Cerebellar cortex (tissue), 1 donor: ENCODE data around the gene GPT2.

Experiments used
- DNase-seq: peaks from one replicate; pipeline ENCODE4 v3.0.0-alpha.2; 2015; ENCODE audit warnings: low spot score

Gene GPT2, protein sequence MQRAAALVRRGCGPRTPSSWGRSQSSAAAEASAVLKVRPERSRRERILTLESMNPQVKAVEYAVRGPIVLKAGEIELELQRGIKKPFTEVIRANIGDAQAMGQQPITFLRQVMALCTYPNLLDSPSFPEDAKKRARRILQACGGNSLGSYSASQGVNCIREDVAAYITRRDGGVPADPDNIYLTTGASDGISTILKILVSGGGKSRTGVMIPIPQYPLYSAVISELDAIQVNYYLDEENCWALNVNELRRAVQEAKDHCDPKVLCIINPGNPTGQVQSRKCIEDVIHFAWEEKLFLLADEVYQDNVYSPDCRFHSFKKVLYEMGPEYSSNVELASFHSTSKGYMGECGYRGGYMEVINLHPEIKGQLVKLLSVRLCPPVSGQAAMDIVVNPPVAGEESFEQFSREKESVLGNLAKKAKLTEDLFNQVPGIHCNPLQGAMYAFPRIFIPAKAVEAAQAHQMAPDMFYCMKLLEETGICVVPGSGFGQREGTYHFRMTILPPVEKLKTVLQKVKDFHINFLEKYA

GRCh38 chr16:46883690-46884512 is at the start of gene GPT2:
TSS of gene GPT2 (plus strand) at chr16:46884362. CDS start at chr16:46884716, 354 bp downstream.
- peak; percentile 97 for DNase-seq

- DNase-seq: no peak
These were observed 47.3 kb upstream of the GPT2 start for GRCh38 chr16:46836534-46837530.

DNA sequence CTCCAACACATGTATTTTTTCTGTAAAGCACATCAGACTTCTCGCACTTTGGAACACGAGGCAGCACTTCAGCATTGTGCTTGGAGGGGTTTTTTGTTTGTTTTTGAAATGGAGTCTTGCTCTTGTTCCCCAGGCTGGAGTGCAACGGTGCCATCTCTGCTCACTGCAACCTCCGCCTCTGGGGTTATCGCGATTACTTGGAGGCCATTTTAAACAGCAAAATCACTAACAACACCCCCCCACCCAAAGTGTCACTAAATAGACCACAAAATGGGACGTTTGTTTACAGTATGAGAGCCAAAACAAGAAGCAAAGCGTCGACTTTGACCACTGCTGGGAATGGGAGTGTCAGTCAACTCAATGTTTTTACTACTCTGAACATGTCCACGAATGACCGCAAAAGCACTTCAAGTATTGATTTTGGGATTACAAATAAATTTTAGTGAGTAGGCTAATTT is 44.1 kb upstream of the GPT2 start:
- DNase-seq: no peak

- no peak for DNase-seq
These were observed 41.8 kb upstream of the GPT2 start for GRCh38 chr16:46842192-46842895.

DNA sequence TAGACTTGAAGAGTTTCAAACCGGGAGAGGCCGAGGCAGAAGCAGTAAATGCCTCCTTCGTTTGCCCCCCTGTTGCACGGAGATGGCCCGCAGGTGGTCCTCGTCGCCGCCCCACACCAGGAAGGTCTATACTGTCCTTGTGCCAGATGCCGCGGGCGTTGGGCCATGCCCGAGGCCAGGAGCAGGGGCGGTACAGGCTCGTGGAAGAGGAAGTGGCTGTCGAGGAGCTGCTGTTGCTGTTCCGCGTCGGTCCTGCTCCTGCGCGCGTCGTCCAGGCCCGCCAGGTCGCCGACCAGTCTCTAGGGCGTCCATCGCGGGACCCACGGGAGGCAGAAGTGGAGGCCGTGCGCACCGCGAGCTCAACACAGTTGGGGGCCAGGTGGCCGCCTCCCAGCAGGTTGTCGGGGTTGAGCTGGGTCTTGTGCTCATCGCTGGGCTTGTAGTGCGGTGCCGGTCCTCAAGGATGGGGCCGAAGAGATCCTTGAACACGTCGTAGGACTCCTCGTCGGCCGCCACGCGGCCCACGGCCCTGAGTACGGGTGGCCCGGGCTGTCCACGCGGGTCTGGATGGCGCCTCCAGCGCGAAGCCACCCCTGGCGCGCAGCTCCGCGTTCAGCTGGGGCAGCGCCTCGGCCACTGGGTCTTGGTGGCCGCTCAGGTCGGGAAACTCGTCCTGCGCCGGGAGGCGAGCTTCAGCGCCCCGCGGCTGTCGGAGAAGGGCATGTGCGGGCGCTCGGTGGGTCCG is 40.1 kb upstream of the GPT2 start:
- DNase-seq: no peak

DNA sequence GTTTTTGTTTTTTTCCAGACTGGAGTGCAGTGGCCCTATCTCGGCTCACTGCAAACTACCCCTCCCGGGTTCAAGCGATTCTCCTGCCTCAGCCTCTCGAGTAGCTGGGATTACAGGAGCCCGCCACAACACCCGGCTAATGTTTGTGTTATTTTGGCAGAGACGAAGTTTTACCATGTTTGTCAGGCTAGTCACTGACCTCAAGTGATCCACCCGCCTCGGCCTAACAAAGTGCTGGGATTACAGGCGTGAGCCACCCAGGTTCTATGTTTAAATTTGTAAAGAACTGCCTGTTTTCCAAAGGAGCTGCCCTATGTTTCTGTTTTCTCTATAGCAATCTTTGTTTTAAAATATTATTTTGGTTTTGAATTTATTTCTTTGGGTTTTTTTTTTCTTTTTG is 39.4 kb upstream of the GPT2 start:
- DNase-seq: no peak

- no peak for DNase-seq
These were observed 38.2 kb upstream of the GPT2 start for GRCh38 chr16:46845952-46846351.

GRCh38 chr16:46848768-46849764 is 35.1 kb upstream of the GPT2 start:
- no peak for DNase-seq

DNA sequence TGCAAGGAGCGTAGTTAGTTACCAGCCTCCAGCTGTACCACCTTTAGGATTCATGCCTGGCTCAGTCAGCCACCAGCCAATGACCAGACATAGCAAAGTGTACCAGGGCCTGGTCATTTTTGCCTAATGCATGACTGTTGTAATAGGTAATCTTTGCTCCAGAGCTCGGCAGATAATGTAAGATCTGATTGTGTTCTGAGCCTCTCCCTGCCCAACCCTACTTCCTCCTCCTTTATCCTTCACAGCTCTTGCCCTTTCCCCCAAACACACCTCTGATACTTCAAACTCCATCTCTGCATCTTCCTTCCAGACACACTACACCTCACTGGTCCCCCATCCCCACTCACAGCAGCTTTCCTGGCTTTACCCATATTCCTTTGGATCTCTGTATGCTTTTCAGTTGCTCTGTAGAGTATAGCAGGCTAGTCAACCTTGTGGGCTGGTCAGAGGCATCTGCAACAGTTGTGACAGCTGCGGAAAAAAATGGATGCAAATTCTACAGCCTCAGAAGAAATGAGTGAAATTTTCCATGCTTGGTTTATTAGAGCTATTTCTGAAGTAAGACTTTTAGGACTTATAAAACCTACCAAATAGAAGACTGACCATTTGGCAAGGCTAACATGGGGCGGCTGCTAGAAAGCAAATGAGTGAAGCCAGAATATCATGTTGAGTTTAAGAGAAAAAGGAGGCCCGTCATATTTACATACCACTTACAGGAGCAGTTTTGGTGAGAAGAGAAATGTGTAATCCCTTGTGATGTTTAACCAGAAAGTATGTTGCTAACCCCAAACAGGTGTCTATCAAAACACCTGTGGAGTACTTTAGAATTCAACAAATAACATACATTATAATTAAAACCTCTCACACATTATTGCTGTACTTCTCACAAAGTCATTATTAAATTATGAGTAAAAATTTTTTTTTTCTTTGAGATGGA is 33.3 kb upstream of the GPT2 start:
- no peak for DNase-seq

GRCh38 chr16:46852130-46852529 is 32.0 kb upstream of the GPT2 start:
- DNase-seq: no peak

GRCh38 chr16:46853713-46854443 is 30.3 kb upstream of the GPT2 start:
- DNase-seq: peak; percentile 92

DNA sequence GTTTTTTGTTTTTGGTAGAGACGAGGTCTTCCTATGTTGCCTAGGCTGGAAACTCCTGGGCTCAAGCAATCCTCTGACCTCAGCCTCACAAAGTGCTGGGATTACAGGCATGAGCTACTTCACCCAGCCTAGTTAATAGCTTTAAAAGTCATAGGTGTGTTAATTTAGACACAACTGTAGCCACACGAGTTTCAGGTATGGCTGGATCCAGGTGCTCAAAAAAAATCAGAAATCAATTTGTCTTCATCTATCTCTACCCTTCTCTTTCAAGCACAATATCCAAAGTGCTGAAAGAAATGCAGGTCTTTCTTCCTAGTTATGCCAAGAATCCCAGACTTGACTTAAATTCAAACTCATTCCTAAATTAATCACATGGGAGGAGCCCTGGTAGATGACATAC is 29.3 kb upstream of the GPT2 start:
- no peak for DNase-seq

DNA sequence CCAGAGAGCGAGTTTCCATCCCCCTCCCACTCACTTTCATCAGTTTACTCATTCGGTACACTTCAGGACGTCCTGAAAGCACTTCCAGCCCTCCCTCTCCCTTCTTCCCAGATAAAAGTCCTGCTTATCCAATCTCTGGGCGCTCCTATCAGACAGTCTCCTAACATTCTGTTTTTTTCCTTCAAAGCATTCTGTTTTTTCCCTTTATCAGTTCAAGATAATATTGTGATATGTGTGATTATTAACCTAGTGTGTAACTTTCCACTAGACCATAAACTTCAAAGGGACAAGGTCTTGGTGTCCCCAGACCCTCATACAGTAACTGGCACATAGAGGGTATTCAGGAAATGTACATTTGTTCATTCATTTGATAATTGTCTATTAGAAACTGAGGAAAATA is 28.8 kb upstream of the GPT2 start:
- DNase-seq: no peak

- no peak for DNase-seq
These were observed 26.7 kb upstream of the GPT2 start for GRCh38 chr16:46857368-46857945.

GRCh38 chr16:46858151-46858550 is 26.0 kb upstream of the GPT2 start:
- no peak for DNase-seq

DNA sequence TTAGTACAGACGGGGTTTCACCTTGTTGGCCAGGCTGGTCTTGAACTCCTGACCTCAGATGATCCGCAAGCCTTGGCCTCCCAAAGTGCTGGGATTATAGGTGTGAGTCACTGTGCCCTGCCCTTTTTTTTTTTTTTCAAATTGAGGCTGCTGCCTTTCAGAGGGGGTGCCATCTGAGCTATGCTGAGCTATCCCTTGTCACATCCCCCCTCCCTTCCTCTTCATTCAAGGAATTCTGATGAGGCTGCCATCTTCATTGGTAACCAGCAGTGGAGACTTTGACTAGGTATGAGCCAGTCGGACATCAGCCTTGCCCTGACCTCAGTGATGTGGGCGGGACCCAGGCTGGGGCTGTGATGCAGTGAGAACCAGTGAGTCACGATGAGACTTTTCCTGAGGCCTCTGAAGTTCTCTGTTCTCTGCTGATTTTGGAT is 24.4 kb upstream of the GPT2 start:
- no peak for DNase-seq
